Myocyte (in vitro differentiated cells): Measurements from ENCODE around the gene F2. TPM values are rescaled to one million over a fixed set of nuclear protein-coding genes. Genes with fewer than 3 reads are reported as not detected.
"Not testable (repeated sequence)": the region's sequence is repeated elsewhere in the genome, so short reads cannot be mapped to it uniquely, and the experiment has no call there.

Experiments used
- DNase-seq: peaks from one replicate; pipeline ENCODE4 v3.0.0-alpha.2; 2012; ENCODE audit warnings: low read depth
- total RNA-seq: library from RNA; depleted of rRNA; stranded (reverse); fragments of >200 nt; gene quantifications from 2 replicates; pipeline ENCODE4 v1.2.3, GENCODE V29; 2014

F2 gene
- total RNA-seq, 1 donor from 2014 or later, result not detected

DNA sequence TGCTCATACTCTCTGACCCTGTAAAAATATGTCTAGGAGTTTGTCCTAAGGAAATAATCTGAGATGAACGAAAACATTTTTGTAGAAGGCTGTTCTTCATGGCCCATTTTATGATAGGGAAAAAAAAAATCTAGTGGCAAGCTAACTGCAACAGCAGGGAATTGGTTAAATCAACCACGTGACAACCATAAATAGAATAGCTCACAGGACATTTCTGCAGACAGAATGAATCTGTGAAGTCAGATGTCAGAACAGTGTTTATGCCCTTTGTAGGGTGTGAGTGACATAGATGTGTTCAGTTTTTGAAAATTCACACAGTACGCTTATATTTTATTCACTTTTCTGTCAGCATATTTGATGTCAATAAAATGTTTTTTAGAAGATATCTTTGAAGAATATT lies 34.6 kb upstream of the F2 start:
- peak; percentile 56 for DNase-seq

DNA sequence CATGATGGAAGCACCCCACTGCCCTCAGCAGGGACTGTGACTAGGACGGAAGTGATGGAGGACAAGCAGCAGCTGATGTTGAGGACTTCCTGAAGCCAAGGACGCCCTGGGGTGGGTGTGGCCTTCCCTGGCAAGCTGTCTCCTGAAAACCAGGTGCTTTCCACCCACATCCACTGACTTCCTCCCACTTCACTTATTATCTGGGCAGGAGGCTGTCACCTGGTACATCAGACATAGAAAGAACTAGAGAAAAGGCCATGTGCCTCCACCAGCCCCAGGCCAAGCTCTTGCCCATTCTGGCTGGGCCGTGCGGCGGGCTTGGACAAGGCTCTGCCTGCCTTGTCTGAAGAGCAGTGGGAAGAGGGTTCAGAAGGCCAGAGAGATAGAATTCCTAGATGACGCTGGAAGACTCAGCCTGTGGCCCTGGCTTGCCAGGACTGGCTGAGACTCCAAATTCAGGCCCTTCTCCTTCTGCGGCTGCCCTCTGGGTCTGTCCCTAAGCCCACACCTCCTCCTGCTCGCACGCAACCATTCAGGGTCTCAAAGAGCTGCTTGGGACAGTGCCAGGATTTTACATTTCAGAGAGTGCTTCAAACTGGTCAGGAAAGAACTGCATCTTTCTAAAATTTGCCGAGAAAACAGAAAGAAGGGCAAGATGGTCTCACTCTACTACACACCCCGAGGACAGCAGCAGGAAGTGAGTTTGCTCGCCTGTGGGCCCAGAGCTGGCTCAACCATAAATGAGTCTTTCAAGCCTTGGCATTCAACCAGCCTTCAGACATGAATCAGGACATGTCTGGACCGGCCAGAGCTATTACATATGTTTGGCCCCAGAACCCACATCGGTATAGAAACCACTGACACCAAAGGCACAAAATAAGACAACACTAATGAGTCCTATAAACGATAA lies 31.9 kb upstream of the F2 start:
- no peak for DNase-seq

DNA sequence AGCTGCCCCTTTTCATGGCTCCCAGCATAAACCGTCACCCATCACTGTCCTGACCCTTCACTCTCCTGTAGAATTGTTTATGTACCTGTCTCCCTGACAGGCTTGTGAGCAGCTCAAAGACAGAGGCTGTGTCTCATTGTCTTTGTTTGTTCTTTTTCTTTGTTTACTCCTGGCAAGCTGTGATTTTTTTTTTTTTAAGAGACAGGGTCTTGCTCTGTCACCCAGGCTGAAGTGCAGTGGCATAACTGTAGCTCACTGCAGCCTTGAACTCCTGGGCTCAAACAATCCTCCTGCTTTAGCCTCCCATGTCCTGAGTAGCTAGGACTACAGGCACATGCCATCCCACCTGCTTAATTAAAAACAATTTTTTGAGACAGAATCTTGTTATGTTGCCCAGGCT lies 28.3 kb upstream of the F2 start:
- no peak for DNase-seq

DNA sequence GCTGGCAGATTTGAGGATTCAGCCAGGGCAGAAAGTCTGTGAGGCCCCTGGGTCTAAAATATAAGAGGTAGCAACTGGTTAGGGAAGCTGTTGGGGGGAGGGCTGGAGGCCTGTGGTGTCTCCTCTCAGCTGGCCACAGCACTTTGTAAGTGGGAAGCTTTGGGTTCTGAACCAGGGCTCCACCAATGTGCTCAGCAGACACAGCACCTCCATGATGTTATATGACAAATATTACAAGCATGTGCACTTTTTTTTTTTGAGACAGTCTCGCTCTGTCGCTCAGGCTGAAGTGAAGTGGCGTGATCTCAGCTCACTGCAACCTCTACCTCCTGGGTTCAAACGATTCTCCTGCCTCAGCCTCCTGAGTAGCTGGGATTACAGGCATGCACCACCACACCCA lies 26.6 kb upstream of the F2 start:
- DNase-seq, result no peak

DNA sequence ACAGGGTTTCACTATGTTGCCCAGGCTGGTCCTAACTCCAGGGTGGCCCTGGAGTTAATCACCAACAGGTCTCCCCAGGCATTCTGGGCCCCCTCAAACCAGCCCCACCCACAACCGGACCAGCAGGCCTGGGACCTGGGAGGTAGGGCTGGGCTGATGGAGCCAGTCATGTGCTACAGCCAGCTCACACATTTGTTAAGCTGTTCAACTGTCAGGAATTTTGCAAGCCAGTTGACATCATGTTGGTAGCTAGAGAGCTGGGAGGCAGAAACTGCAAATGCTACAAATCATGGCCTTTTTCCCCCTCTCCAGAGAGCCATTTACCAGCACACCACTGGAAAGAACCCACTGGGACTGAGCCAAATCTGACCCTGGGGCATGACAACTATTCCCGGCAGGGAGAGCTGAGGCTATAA lies 25.4 kb upstream of the F2 start:
- peak; percentile 68 for DNase-seq

DNA sequence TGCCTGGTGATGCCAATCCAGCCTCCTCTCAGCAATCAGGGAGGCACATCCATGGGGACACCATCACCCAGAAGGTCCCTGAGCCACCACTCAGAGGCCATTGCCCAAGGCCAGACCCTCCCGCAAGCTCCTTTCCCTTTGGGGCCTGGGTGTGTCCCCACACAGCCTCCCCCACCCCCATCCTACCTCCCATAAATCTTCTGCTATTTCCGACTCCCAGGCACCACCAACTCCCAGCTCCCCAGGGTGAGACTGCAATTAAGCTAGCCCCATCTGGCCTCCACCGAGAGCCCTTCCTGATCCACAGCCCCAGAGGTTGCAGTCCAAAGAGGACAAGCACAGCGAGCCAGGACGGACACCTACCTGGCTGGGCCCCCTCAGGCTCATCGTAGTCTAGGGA lies 24.9 kb upstream of the F2 start:
- no peak for DNase-seq

DNA sequence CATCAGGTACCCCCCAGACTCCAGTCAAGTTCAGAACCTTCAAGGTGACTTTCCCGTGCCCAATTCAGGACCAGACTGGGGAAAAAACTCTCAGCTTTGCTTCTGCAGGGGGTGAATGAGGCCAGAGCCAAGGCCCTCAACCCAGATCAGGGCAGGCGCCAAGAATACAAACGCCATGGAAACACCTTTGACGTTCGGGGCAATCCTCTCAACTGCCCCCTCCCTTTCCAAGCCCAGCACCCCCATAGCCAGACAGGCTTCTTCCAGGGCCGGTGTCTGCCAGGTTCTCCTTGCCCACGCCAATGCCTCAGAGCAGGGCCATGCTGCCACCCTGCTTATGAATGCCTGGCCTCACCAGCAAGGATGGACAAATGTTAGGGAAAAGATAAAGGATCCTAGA lies 24.4 kb upstream of the F2 start:
- DNase-seq, result no peak

DNA sequence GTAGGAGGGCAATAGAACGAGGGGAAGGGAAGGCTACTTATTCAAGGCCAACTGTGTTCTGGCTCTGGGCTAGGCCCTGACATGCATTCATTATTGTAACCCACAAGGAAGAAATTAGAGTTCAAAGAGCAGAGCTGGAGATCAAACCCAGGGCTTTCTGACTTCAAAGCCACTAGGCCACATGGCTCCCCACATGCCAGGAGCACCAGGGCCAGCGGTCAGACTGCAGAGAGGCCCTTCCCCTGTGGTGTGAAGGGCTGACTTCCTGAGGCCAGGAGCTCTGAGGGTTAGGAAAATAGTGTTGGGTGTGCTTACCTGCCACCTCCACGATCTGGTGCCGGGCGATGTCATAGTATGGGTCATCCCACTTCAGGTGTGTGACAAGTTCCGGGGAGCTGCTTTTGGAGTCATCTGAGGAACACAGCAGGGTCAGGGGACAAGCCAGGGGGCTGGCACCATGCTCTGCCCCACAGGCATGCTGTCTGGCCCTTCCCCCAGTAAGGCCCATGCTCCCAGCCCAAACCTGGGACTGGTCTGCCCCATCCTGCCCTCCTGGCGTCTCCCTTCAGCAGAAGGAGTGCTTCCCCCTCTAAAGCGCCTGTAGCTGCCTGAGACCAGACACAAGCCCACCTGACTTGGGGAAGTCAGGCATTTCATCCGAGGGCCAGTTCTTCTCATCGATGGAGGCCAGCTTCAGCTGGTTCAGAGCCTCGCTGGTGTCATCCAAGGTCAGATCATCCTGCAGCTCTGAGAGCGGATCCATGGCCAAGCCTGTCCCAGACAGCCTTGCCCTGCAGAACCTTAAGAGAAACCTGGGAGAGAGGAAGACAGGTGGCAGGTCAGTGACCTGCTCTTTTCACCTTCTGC lies 23.4 kb upstream of the F2 start:
- no peak for DNase-seq

DNA sequence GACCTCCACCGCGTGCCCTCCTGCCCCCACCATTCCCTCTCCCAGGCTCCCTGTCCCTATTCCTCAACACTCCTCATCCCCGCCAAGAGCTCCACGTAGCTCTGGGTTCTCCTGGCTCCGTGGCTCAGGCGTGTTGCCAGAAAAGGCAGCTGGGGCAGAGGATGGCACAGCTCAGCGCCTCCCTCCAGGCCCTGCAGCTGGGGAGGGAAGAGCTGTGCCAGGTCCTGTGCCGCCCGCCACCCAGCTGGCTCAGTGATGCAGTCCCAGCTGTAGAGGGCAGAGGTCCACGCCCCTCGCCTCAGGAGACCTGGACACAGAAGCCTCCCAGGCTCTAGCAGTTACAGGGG lies 22.8 kb upstream of the F2 start:
- peak; percentile 87 for DNase-seq

DNA sequence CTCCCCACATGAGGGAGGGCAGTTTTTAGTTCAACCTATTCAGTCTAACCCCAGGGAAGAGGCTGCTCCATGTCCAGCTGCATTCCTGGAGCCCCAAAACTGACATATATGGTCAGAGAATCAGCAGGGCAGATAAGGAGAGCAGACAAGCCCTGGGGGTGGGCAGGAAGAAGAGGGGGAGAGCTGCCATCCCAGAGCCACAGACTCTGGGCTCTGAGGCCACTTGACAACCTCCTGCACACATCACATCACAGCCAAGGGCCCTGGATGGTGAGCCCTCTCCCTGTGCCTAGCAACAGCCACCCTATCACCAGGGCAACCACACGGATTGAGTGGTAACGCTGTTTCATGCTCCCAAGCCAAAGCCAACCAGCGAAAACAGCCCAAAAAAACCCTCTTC lies 21.7 kb upstream of the F2 start:
- DNase-seq, result no peak

DNA sequence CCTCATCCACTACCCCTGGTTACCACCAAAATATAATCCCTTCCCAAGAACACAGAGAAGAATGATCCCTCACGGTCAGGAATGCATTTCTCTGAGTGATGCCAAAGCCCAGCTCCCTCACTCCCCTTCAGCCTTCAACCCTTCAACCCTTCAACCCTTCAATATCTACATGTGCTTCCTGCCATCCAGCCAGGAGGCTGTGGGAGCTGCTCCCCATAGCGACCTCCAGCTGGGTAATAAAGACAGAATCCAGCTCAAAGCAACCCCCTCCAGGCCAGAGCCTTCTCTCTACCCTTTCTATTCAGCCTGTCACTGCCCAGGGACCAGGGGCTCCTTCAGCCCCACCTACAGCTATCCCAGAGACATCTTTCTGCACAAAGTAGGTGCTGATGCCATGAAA lies 21.3 kb upstream of the F2 start:
- no peak for DNase-seq

DNA sequence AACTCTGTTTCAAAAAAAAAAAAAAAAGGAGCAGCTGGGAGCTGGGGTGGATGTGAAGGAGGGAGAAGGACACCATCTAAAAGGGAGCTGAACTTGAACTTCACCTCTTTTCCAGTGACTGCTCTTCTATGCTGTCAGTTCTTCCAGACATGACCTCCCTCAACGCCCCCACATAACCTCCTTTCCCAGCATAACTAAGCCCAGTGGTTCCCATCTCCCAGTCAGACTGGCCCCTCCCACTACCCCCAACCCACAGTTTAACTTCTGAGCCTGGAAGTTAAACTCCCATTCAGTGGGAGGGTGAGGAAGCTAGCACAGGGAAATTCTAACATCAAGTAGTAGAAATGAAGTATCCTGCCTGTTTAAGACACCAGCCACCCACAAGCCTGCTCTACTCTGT lies 20.4 kb upstream of the F2 start:
- no peak for DNase-seq

DNA sequence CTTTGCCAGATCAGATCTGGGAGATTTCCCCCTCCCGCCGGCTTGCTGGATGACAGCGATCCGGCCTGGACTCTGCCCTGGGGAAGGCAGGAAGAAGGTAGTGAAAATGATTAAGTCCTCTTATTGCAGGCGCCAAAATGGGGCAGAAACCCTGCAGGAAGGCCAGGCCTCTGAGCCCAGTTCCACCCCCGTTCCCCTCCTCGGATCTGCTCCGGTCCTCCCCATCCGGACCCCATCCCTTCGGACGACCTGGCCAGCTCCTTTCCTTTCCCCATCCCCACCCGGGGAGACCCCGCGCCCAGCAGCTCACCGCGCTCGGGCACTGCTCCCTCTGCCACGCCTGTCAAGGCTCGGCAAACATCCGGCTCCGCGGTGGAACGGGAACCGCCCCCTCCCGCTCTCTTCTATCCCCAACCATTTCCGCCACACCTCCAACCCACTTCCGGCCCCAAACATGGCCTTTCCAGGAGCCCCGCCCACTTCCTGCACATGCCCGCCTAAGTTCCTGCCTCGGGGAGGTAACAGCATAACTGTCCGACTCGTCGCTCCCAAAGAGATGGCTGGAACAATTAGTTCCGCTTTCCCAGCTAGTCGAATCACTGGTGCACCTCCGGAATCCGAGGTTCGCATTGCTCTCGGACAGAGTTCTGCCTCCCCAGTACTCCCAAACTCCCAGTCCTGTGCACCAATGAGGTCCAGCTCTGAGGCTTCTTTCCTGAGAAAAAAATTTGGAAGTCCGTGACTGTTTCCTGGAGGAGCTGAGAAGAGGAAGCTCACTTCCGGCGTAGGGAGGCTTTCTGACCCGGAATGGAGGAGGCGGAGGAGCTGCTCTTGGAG lies 18.6 kb upstream of the F2 start, which contains the start of the genes ARHGAP1 and ZNF408:
Gene ARHGAP1 (minus strand): TSS at position 379 of the 837 bp plus-strand sequence. CDS start 4,512 bp downstream, outside the sequence.
Gene ZNF408 (plus strand): TSS at position 791 of the 837 bp plus-strand sequence. CDS start 17 bp downstream, at position 808.
- DNase-seq, result peak; percentile 99

DNA sequence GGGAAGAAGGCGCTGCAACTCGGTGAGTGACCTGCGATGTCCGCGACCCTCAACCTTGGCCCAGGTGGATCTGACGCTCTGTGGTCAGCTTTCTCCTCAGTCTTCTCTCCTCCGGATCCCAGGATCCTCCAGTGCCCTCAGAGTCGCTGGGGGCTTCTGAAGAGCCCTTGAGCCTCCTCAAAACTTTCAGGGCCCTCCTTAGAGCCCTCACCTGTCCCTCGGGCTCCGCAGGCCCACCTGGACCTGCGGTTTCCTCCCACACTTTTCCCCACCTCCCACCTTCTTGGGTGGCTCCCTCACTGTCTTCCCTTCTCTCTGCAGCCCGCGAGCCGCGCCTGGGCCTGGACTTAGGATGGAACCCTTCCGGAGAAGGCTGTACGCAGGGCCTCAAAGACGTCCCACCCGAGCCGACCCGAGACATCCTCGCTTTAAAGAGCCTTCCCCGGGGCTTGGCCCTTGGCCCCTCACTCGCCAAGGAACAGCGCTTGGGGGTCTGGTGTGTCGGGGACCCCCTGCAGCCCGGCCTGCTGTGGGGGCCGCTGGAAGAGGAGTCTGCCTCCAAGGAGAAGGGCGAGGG lies 17.8 kb upstream of the F2 start:
- DNase-seq, result no peak

DNA sequence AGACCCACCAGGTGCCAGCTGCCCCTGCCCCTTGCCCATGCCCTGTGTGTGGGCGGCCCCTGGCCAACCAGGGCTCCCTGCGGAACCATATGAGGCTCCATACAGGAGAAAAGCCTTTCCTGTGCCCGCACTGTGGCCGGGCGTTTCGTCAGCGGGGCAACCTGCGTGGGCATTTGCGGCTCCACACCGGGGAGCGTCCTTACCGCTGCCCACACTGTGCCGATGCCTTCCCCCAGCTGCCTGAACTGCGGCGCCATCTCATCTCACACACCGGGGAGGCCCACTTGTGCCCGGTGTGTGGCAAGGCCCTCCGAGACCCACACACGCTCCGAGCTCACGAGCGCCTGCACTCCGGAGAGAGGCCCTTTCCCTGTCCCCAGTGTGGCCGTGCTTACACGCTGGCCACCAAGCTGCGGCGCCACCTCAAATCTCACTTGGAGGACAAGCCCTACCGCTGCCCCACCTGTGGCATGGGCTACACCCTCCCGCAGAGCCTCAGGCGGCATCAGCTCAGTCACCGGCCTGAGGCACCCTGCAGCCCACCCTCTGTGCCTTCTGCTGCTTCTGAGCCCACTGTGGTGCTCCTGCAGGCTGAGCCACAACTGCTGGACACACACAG lies 13.8 kb upstream of the F2 start:
- DNase-seq, result no peak

DNA sequence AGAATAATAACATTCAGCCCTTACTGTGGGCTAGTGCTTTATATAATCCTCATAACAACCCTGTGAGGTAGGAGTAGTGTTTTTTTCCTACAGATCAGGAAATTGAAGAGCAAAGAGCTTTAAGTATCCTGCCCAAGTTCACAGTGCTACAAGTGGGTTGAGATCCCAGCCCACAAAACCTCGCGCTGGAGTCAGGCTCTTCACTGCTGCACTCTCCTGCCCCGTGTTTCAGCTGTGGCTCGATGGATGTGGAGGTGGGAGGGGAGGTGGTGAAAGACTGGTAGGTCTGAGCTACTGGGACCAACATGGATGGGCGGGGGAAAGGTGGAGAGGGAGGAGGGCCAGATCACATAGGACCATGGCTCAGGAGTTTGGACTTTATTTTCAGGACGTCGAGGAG lies 12.1 kb upstream of the F2 start:
- DNase-seq, result no peak

DNA sequence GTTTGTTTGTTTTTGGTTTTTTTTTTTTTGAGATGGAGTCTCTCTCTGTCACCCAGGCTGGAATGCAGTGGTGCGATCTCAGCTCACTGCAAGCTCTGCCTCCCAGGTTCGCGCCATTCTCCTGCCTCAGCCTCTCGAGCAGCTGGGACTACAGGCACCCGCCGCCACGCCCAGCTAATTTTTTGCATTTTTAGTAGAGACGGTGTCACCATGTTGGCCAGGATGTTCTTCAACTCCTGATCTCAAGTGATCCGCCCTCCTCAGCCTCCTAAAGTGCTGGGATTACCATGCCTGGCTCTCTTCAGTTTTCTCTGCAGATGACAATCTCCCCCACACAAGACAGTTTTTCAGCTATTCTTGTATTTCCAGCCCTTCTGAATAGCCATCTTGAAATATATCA lies 9.7 kb upstream of the F2 start:
- not testable (repeated sequence) for DNase-seq

DNA sequence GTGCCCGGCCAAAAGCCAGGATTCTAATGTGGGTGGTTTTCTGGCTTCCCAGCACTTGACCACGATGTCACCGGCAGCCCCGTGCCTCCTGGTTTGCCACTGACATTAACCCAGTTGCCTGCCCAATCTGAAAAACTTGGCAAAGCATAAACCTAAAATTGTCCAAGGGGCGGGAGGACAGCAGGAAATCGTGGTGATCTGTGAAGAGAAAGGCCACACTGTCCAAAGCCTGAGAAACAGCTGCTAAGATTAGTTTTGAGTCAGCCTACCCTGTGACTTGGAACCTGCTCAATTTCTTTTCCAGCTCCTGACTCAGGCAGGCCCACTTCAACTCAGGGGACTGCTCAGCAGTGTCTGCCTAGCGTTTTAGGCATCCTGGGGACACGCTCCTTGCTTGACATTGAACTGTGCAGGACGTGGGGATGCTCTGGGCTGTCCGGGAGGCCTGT lies 8.2 kb upstream of the F2 start:
- DNase-seq, result peak; percentile 99

DNA sequence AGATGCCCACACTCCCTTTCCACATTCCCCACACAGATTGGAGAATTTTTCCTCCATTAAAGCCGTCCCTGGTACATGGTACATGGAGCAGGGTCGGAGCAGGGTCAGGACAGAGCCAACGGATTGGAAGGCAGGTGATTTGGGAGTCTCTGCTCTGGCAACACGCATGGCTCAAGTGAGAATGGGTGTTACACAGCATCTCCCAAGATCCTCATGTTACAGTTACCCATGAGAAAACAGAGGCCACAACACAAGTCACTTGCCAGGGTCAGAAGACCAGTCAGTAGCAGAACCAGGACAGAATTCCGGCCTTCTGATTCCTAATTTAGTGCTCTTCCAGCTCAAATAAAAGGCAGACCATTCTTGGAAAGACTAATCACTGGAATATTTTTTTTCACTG lies 7.7 kb upstream of the F2 start:
- DNase-seq, result peak; percentile 83

DNA sequence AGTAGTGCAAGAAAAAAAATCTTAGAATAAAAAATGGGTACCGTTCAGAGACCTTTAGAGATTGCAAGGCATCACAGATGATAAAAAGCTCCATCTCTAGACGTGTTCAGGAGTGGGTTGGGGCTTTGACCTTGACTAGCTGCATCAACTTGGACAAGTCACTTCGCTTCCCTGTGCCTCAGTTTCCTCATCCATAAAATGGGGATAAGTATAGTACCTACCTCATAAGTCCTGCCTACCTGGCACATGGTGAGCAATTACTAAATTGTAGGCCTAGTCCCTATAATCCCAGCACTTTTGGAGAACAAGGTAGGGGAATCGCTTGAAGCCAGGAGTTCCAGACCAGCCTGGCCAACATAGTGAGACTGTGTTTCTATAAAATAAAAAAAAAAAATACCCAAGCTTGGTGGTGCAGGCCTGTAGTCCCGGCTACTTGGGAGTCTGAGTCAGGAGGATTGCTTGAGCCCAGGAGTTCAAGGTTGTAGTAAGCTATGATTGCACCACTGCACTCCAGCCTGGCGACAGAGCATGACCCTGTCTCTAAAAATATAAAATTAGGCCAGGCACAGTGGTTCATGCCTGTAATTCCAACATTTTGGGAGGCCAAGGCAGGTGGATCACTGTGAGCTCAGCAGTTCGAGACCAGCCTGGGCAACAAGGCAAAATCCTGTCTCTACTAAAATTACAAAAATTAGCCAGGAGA lies 6.0 kb upstream of the F2 start:
- DNase-seq, result no peak
